Parathyroid adenoma (tissue), 2 donors: ENCODE data around the gene ZFP37.
A peak's percentile ranks its signal among the peaks of the same experiment; 100 is the strongest.
"Not testable (repeated sequence)": the region's sequence is repeated elsewhere in the genome, so short reads cannot be mapped to it uniquely, and the experiment has no call there.

Source experiments
- H2AFZ ChIP-seq: fragments of 300-600 bp; sonication (generic); one replicate; pipeline ENCODE4 v1.7.0; 2017; ENCODE audit warnings: antibody characterized with exemption, mild to moderate bottlenecking
- H3K27ac ChIP-seq: fragments of 300-600 bp; sonication (generic); one replicate; pipeline ENCODE4 v1.7.0; 2017
- H3K27me3 ChIP-seq: fragments of 300-600 bp; sonication (generic); one replicate; pipeline ENCODE4 v1.7.0; 2017; ENCODE audit warnings: low read length; ENCODE audit not compliant: control insufficient read depth, insufficient read depth
- H3K36me3 ChIP-seq: fragments of 300-600 bp; sonication (generic); one replicate; pipeline ENCODE4 v1.7.0; 2017; ENCODE audit warnings: low read length; ENCODE audit not compliant: control insufficient read depth, insufficient read depth
- H3K4me1 ChIP-seq: fragments of 300-600 bp; sonication (generic); one replicate; pipeline ENCODE4 v1.7.0; 2017; ENCODE audit warnings: control low read depth
- H3K4me2 ChIP-seq: fragments of 300-600 bp; sonication (generic); one replicate; pipeline ENCODE4 v1.7.0; 2017; ENCODE audit warnings: low read length
- H3K4me3 ChIP-seq: fragments of 300-600 bp; sonication (generic); one replicate; pipeline ENCODE4 v1.7.0; 2017; ENCODE audit warnings: low read depth, low read length
- H3K79me2 ChIP-seq: fragments of 300-600 bp; sonication (generic); one replicate; pipeline ENCODE4 v1.7.0; 2017; ENCODE audit warnings: control low read depth
- H3K9ac ChIP-seq: fragments of 300-600 bp; sonication (generic); one replicate; pipeline ENCODE4 v1.7.0; 2017; ENCODE audit warnings: mild to moderate bottlenecking
- H3K9me3 ChIP-seq: fragments of 300-600 bp; sonication (generic); one replicate; pipeline ENCODE4 v1.7.0; 2017; ENCODE audit warnings: low read length; ENCODE audit not compliant: control insufficient read depth
- TF ChIP-seq, protein P1 (sequence below): fragments of 300-600 bp; sonication (generic); IDR thresholded peaks from one replicate; pipeline ENCODE4 v1.7.0; 2017; ENCODE audit warnings: antibody characterized with exemption, mild to moderate bottlenecking
- donor health status: primary hyperparathyroidism.

ZFP37 gene

DNA sequence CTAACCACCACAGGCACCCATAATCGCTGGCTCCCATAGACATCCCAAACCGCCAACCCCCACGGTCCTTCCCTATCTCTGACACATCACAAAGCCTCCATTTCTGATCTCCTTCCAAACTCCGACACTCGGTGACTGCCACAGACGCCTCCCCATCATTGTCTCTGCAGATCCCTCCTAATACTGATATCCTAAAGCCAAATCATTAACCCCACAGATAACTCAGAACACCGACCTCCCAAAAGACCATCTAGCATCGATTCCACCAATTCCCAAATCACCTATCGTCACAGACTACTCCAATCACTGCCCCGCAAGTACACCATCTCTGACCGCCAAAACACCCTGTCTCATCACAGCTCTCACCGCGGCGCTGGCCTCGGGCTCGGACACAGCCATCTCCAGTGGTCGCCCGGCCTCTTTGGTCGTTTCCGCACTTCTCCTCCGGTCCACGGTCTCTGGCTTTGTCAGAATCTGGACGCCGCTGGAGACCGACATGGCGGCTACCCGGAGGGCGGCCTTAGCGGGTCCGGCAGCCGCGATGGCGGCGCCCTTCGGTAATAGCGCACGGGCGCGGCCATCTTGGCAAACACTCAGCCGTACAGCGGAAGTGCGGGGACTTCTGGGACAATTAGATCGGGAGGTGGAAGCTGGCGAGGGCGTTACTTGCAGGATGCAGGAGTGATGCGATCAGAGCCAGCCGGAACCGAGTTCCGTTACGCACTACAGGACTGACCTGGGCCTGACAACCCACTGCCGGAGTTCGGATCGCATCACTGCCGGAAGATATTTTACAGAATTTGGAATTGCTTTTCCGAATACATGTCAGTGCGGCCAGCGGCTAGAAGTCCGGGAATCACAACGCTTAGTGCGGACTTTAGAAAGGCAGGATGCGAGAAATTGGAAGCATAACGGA lies at the start of gene ZFP37:
Gene ZFP37, minus strand, starts transcription at position 534 of the 916 bp plus-strand sequence. Its CDS starts 36 bp downstream, at position 498.
- TF ChIP-seq, protein P1, sequence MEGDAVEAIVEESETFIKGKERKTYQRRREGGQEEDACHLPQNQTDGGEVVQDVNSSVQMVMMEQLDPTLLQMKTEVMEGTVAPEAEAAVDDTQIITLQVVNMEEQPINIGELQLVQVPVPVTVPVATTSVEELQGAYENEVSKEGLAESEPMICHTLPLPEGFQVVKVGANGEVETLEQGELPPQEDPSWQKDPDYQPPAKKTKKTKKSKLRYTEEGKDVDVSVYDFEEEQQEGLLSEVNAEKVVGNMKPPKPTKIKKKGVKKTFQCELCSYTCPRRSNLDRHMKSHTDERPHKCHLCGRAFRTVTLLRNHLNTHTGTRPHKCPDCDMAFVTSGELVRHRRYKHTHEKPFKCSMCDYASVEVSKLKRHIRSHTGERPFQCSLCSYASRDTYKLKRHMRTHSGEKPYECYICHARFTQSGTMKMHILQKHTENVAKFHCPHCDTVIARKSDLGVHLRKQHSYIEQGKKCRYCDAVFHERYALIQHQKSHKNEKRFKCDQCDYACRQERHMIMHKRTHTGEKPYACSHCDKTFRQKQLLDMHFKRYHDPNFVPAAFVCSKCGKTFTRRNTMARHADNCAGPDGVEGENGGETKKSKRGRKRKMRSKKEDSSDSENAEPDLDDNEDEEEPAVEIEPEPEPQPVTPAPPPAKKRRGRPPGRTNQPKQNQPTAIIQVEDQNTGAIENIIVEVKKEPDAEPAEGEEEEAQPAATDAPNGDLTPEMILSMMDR = no peak
- peak within 1 kb of the TSS; percentile 86 for H2AFZ ChIP-seq
- H3K4me2 ChIP-seq = peak within 1 kb of the TSS; percentile 70
- H3K27ac ChIP-seq = peak within 1 kb of the TSS; percentile 42
- no peaks in the 10 kb centered on the region for H3K9me3 ChIP-seq
- no peaks in the 10 kb centered on the region for H3K79me2 ChIP-seq
- no peaks in the 10 kb centered on the region for H3K36me3 ChIP-seq
- no peaks in the 10 kb centered on the region for H3K4me1 ChIP-seq
- no peak within 1 kb of the TSS for H3K9ac ChIP-seq
- peaks cover 1% of the 10 kb centered on the region for H3K27me3 ChIP-seq
- H3K4me3 ChIP-seq = peak within 1 kb of the TSS; percentile 83

DNA sequence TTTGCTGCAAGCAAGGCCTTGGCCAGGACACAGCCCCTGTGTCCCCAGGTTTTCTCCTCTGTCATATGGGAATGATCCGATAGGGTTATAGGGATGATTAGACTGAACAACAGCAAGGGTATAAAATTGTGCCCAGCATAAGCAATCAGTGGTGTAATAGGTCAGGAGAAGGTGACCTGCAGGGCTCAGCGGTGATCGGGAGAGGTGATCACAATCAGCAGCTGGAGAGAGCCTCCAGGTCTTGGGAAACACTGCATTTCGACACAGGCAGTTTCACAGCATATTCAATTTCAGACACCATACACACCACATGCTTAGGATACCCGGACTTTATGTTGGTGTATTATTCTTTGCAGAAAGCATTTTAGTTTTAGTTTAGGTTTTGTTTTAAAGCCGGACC lies 48.8 kb upstream of the ZFP37 start:
- H2AFZ ChIP-seq, H3K27me3 ChIP-seq, H3K36me3 ChIP-seq, H3K79me2 ChIP-seq, H3K4me2 ChIP-seq, H3K9me3 ChIP-seq, H3K4me1 ChIP-seq, H3K27ac ChIP-seq, H3K9ac ChIP-seq, H3K4me3 ChIP-seq: not testable (repeated sequence)

DNA sequence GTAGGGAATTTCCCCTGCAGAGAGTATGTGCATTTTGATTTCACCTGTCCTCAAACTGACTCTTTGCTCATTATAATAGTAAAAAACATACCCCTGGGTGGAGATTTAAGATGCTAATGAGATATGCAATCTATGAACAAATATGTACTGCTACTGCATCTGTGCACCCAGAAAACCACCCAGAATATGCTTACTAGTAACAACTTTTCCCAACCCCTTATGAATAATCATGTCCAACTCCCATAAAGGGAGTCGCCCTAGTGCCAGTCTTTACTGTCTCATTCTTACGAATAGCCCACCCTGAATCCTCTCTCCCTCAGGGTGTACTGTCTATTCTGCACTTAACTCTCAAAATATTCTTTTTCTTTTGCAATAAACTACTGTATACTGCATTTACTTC lies 39.0 kb upstream of the ZFP37 start:
- no peaks in the 10 kb centered on the region for H3K9me3 ChIP-seq
- H3K4me2 ChIP-seq = no peak overlapping the region
- no peak overlapping the region for H3K9ac ChIP-seq
- H3K4me3 ChIP-seq = no peak overlapping the region
- no peak overlapping the region for H3K27ac ChIP-seq
- no peaks in the 10 kb centered on the region for H3K79me2 ChIP-seq
- no peaks in the 10 kb centered on the region for H3K4me1 ChIP-seq
- TF ChIP-seq, protein P1 = no peak
- H2AFZ ChIP-seq = no peak overlapping the region
- no peaks in the 10 kb centered on the region for H3K36me3 ChIP-seq
- H3K27me3 ChIP-seq = peaks cover 3% of the 10 kb centered on the region

DNA sequence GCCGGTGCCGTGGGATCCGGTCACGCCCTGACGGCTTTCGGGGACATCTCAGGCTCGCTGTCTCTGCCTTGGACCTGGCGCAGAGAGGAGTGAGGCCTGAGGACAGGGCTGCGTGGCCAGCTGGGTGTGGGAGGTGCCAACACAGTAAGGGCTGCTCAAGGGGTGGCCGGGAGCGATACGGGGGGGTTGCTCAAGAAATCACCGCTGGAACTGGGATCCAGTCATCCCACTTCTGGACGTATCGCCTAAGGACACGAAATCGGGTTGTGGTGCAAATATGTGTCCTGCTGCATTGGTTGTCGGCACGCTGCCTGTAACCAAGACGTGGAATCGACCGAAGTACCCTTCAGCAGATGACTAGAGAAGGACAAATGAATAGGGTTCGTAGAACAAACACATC lies 33.4 kb upstream of the ZFP37 start:
- H3K4me3 ChIP-seq, H3K36me3 ChIP-seq, H3K9ac ChIP-seq, H3K27me3 ChIP-seq, H3K79me2 ChIP-seq, H3K4me2 ChIP-seq, H3K27ac ChIP-seq, H3K4me1 ChIP-seq, H3K9me3 ChIP-seq, H2AFZ ChIP-seq: not testable (repeated sequence)

DNA sequence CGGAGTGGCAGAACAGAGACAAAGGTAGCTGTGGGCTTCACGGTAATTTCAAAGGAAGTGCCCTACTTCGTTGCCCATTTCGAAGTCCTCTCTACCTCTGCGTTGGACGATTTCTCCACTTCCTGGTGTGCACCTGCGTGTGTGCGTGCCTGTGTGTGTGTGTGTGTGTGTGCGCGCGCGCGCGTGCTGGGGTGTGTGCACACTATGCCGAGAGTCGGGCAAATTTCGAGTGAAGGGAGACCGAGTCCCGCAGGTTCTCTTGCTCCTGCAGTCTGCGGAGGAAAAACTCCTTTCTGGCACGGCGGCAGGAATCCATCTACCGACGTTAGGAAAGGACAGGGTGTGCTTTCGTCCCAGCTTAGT lies 32.6 kb upstream of the ZFP37 start:
- not testable (repeated sequence) for H2AFZ ChIP-seq, H3K27ac ChIP-seq, H3K79me2 ChIP-seq, H3K27me3 ChIP-seq, H3K36me3 ChIP-seq, H3K4me1 ChIP-seq, H3K9ac ChIP-seq, H3K4me3 ChIP-seq, H3K4me2 ChIP-seq, H3K9me3 ChIP-seq

DNA sequence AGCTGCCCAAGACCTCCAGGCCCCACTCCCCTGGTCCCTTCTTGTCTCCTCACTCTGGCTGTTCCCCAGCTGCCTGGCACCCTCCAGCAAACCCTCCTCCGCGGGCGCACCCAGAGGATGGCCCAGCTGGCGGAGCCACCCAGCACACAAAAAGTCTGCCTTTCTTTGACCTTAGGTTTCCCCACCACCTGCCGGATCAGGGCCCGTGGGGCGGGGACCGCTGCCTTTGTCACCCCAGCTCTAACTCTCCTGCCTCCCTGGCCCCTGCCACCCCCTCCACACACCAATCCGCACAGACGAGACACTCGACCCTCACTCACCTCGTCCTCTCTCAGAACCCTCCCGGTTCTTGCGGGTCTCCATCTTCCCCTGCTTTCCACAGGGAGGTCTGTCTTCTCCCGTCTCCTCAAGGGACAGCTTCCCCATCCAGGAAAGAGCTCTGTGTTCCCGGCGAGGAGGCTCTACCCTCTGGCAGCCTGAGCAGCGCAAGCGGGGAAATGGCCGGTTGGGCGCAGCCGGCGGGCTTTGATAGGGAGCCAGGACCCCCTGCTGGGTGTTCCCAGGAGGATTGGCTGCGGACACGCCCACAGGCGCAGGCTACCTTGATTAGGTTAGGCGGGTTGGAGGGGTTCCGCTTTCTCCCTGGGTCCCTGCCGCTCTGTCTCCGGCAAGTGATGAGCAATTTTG lies 32.1 kb upstream of the ZFP37 start:
- not testable (repeated sequence) for H3K36me3 ChIP-seq, H3K4me3 ChIP-seq, H3K4me1 ChIP-seq, H3K9me3 ChIP-seq, H3K79me2 ChIP-seq, H3K4me2 ChIP-seq, H3K9ac ChIP-seq, H3K27me3 ChIP-seq, H2AFZ ChIP-seq, H3K27ac ChIP-seq

DNA sequence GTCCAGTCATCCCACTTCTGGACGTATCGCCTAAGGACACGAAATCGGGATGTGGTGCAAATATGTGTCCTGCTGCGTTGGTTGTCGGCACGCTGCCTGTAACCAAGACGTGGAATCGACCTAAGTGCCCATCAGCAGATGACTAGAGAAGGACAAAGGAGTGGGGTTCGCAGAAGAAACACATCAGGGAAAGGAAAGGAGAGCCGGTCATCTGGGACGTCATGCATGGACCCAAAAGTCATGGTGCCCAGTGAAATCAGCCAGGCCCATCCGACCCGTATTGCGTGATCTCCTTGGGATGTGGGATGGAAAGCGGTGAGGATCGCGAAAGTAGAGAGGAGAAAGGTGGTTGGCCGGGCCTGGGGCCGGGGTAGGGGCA lies 6.4 kb upstream of the ZFP37 start:
- not testable (repeated sequence) for H2AFZ ChIP-seq, H3K9ac ChIP-seq, H3K4me3 ChIP-seq, H3K36me3 ChIP-seq, H3K9me3 ChIP-seq, H3K4me1 ChIP-seq, H3K79me2 ChIP-seq, H3K4me2 ChIP-seq, H3K27me3 ChIP-seq, H3K27ac ChIP-seq

DNA sequence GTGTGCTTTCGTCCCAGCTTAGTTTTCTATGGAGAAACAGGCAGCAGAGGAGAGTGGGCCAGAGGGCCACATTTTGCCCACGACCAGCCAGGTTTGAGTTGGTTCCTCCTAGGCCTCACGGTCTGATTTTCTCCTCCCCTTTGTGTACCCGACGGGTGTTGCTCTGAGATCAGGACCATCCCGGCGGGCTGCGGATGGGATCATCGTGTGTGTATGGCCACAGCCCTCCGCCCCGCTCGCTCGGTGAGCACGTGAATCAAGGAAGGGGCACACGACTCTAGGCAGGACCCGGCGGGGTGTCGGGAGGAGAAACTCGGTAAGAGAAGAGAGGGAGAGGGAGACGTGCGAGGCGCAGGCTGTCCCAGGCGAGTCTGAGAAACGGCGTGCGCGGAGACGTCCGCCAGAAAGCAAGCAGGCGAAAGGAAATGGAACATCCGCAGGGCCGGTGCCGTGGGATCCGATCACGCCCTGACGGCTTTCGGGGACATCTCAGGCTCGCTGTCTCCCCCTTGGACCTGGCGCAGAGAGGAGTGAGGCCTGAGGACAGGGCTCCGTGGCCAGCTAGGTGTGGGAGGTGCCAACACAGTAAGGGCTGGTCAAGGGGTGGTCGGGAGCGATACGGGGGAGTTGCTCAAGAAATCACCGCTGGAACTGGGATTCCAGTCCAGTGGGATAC lies 5.9 kb upstream of the ZFP37 start:
- not testable (repeated sequence) for H3K27ac ChIP-seq, H3K9ac ChIP-seq, H2AFZ ChIP-seq, H3K4me3 ChIP-seq, H3K9me3 ChIP-seq, H3K4me1 ChIP-seq, H3K79me2 ChIP-seq, H3K4me2 ChIP-seq, H3K27me3 ChIP-seq, H3K36me3 ChIP-seq
